ENCODE results near the gene TSKU.

TSKU gene

DNA sequence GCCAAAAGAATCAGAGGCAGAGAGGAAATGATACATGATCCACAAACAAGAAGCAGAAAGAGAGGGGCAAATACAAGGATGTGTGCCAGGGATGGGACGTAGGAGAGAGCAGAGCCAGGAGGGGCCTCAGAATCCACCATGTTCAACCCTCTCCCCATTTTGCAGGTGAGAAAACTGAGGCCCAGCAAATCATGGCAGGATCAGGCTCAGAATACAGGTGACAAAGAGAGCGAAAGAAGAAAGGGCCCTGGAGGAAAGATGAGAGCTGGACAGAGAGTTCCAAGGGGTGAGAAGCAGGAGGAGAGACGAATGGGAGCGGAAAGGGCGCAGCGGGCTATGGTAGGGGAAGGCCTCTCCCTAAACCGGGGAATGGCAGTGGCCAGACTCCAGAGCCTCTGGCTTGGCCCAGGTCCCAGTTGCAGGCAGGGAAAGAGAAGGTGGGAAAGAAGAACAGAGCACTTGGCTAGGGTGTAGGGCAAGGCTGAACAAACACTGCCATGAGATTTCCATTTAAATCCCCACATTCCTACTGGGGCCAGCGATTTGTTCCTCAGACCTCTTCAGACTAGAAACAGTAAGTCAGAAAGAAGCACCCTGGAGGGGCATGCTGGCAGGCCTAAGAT lies 44.4 kb upstream of the TSKU start:
- Histone ChIP-seq H3K9me3 (ENCODE audit: insufficient read depth, low read length, severe bottlenecking) (no peaks in the 10 kb centered on the region), H3K79me2 (ENCODE audit: insufficient read depth, low read length) (no peaks in the 10 kb centered on the region), H3K4me3 (ENCODE audit: low read depth in 1 of 2, low read length in 2 of 2) (no peak overlapping the region), H3K27me3 (ENCODE audit: insufficient read depth, low read length, poor library complexity) (peaks cover 4% of the 10 kb centered on the region), H3K4me1 (ENCODE audit: insufficient read depth, low read length) (no peaks in the 10 kb centered on the region), H2AFZ (ENCODE audit: low read depth, low read length) (no peak overlapping the region), H3K4me2 (ENCODE audit: insufficient read depth, low read length) (no peak overlapping the region), H3K27ac (ENCODE audit: low read length) (no peak overlapping the region), H3K9ac (ENCODE audit: low read depth, low read length) (no peak overlapping the region), H4K20me1 (ENCODE audit: insufficient read depth, low read length) (no peaks in the 10 kb centered on the region), H3K36me3 (ENCODE audit: insufficient read depth, low read length) (no peaks in the 10 kb centered on the region)
- ATAC-seq (ENCODE audit: insufficient read depth, low read depth) (no peak), DNase-seq (no peak)
- no peak for TF ChIP-seq EZH2 (IDR thresholded peaks at IDR 0.05; ENCODE audit: borderline replicate concordance, low read depth, low read length, severe bottlenecking)

DNA sequence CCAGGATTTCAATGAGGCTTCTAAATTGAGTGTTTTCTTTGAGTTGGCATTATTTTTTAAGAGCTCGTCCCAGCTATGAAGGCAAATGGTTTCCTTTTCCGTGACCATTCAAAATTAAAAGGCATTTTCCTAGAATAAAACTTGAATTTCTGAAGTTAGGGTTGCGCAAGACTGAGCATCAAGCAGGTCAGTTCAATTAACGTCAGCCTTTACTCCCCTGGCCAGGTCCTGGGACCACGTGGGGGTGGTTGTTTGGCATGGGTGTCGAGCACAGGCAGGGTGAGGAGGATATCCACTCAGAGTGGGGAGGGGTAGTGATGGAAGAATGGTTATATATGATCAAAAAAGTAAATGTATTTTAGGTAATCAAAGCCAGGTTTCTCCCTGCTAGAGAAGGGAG lies 43.4 kb upstream of the TSKU start:
- Histone ChIP-seq H3K27me3 (ENCODE audit: insufficient read depth, low read length, poor library complexity) (peaks cover 4% of the 10 kb centered on the region), H2AFZ (ENCODE audit: low read depth, low read length) (no peak overlapping the region), H3K9ac (ENCODE audit: low read depth, low read length) (no peak overlapping the region), H3K27ac (ENCODE audit: low read length) (no peak overlapping the region), H3K9me3 (ENCODE audit: insufficient read depth, low read length, severe bottlenecking) (no peaks in the 10 kb centered on the region), H3K4me2 (ENCODE audit: insufficient read depth, low read length) (no peak overlapping the region), H3K4me3 (ENCODE audit: low read depth in 1 of 2, low read length in 2 of 2) (no peak overlapping the region), H3K4me1 (ENCODE audit: insufficient read depth, low read length) (no peaks in the 10 kb centered on the region), H3K79me2 (ENCODE audit: insufficient read depth, low read length) (no peaks in the 10 kb centered on the region), H3K36me3 (ENCODE audit: insufficient read depth, low read length) (no peaks in the 10 kb centered on the region), H4K20me1 (ENCODE audit: insufficient read depth, low read length) (no peaks in the 10 kb centered on the region; the same call in 1 of the 2 replicates)
- no peak for TF ChIP-seq EZH2 (IDR thresholded peaks at IDR 0.05; ENCODE audit: borderline replicate concordance, low read depth, low read length, severe bottlenecking)
- TF ChIP-seq CTCF (IDR thresholded peaks at IDR 0.05; ENCODE audit: borderline replicate concordance, extremely low read depth, low read length, poor library complexity, severe bottlenecking) = no peak
- DNase-seq (no peak), ATAC-seq (ENCODE audit: insufficient read depth, low read depth) (no peak)

GRCh38 chr11:76740772-76741171 lies 42.4 kb upstream of the TSKU start:
- Histone ChIP-seq H3K9me3 (ENCODE audit: insufficient read depth, low read length, severe bottlenecking) (no peaks in the 10 kb centered on the region), H3K4me2 (ENCODE audit: insufficient read depth, low read length) (no peak overlapping the region), H3K36me3 (ENCODE audit: insufficient read depth, low read length) (no peaks in the 10 kb centered on the region), H3K27ac (ENCODE audit: low read length) (no peak overlapping the region), H3K4me3 (ENCODE audit: low read depth in 1 of 2, low read length in 2 of 2) (no peak overlapping the region), H3K79me2 (ENCODE audit: insufficient read depth, low read length) (no peaks in the 10 kb centered on the region), H3K4me1 (ENCODE audit: insufficient read depth, low read length) (no peaks in the 10 kb centered on the region), H3K9ac (ENCODE audit: low read depth, low read length) (no peak overlapping the region), H2AFZ (ENCODE audit: low read depth, low read length) (no peak overlapping the region), H4K20me1 (ENCODE audit: insufficient read depth, low read length) (peaks cover under 1% of the 10 kb centered on the region; the same call in 1 of the 2 replicates), H3K27me3 (ENCODE audit: insufficient read depth, low read length, poor library complexity) (peaks cover 4% of the 10 kb centered on the region)
- no peak for TF ChIP-seq CTCF (IDR thresholded peaks at IDR 0.05; ENCODE audit: borderline replicate concordance, extremely low read depth, low read length, poor library complexity, severe bottlenecking)
- no peak for TF ChIP-seq EZH2 (IDR thresholded peaks at IDR 0.05; ENCODE audit: borderline replicate concordance, low read depth, low read length, severe bottlenecking)
- no peak for ATAC-seq (ENCODE audit: insufficient read depth, low read depth)
- no peak for DNase-seq

DNA sequence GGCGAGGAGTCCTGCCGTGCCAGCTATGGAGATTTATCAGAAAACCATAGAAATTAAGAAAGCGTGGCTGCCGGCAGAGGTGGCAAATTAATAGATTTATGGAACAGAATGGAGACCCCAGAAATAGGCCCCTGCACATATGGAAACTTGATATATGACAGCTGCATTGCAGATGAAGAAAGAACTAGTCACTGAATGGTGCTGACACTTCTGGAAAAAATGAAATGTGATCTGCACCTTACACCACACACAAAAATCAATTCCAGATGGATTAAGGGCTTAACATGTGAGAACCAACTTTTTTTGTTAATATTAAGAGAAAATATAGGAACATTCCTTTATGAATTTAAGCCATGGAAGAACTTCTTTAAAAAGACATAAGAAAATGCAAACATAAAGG lies 40.3 kb upstream of the TSKU start:
- H3K9ac ChIP-seq (ENCODE audit: low read depth, low read length) = no peak overlapping the region
- no peak overlapping the region for H2AFZ ChIP-seq (ENCODE audit: low read depth, low read length)
- no peaks in the 10 kb centered on the region for H3K9me3 ChIP-seq (ENCODE audit: insufficient read depth, low read length, severe bottlenecking)
- H3K27ac ChIP-seq (ENCODE audit: low read length) = no peak overlapping the region
- H3K27me3 ChIP-seq (ENCODE audit: insufficient read depth, low read length, poor library complexity) = peaks cover 4% of the 10 kb centered on the region
- DNase-seq = no peak
- H3K4me2 ChIP-seq (ENCODE audit: insufficient read depth, low read length) = no peak overlapping the region
- no peaks in the 10 kb centered on the region for H3K4me1 ChIP-seq (ENCODE audit: insufficient read depth, low read length)
- H3K4me3 ChIP-seq (ENCODE audit: low read depth in 1 of 2, low read length in 2 of 2) = no peak overlapping the region
- ATAC-seq (ENCODE audit: insufficient read depth, low read depth) = no peak
- no peaks in the 10 kb centered on the region for H3K79me2 ChIP-seq (ENCODE audit: insufficient read depth, low read length)
- TF ChIP-seq CTCF (IDR thresholded peaks at IDR 0.05; ENCODE audit: borderline replicate concordance, extremely low read depth, low read length, poor library complexity, severe bottlenecking) (no peak), EZH2 (IDR thresholded peaks at IDR 0.05; ENCODE audit: borderline replicate concordance, low read depth, low read length, severe bottlenecking) (no peak)
- H4K20me1 ChIP-seq (ENCODE audit: insufficient read depth, low read length) = peaks cover 2% of the 10 kb centered on the region; the same call in 1 of the 2 replicates
- H3K36me3 ChIP-seq (ENCODE audit: insufficient read depth, low read length) = no peaks in the 10 kb centered on the region
